Right atrium auricular region (tissue), 2 donors: ENCODE results near the gene SIRPB2. TPM values are rescaled to one million over a fixed set of nuclear protein-coding genes. Genes with fewer than 3 reads are reported as not detected.
"Not testable (repeated sequence)": the region's sequence is repeated elsewhere in the genome, so short reads cannot be mapped to it uniquely, and the experiment has no call there.

Source experiments
- DNase-seq: peaks from one replicate; pipeline ENCODE4 v3.0.0-alpha.2; 2019; ENCODE audit warnings: low spot score
- H3K27ac ChIP-seq, 2 donors: fragments of 200-600 bp; sonication (generic); 1 replicate in 1 of 2; 2 replicates in 1 of 2; pipeline ENCODE4 v1.5.1; 2016 to 2019
- H3K27me3 ChIP-seq, 2 donors: fragments of 200-600 bp; sonication (generic); one replicate each; pipeline versions ENCODE4 v1.5.1 to v1.6.0; 2017 to 2019
- H3K36me3 ChIP-seq: fragments of 200-600 bp; sonication (generic); one replicate; pipeline ENCODE4 v1.5.1; 2016
- H3K4me1 ChIP-seq, 2 donors: fragments of 200-600 bp; sonication (generic); one replicate each; pipeline versions ENCODE4 v1.5.1 to v1.6.0; 2017 to 2019
- H3K4me3 ChIP-seq, 2 donors: fragments of 200-600 bp; sonication (generic); 1 replicate in 1 of 2; 2 replicates in 1 of 2; pipeline ENCODE4 v1.5.1; 2017 to 2019; ENCODE audit warnings: mild to moderate bottlenecking in 1 of 2, moderate library complexity in 1 of 2
- H3K9me3 ChIP-seq, 2 donors: fragments of 200-600 bp; sonication (generic); one replicate each; pipeline ENCODE4 v1.5.1; 2019
- CTCF ChIP-seq, 2 donors: fragments of 200-600 bp; sonication (generic); IDR thresholded peaks; one replicate each; pipeline ENCODE4 v1.5.1; 2019; ENCODE audit warnings: antibody characterized with exemption in 2 of 2
- total RNA-seq, 2 donors: library from RNA; depleted of rRNA; stranded (reverse); fragments of >200 nt; gene quantifications; one replicate each; pipeline ENCODE4 v1.1.0, GENCODE V29; 2016

Gene SIRPB2
- total RNA-seq, 2 donors from 2014 or later = 2.6 to 4.4 TPM

GRCh38 chr20:1499528-1500420 lies 8.6 kb upstream of the SIRPB2 start:
- TF ChIP-seq CTCF (IDR thresholded peaks at IDR 0.05) = no peak
- H3K27ac ChIP-seq = no peak overlapping the region
- no peaks in the 10 kb centered on the region for H3K9me3 ChIP-seq
- no peaks in the 10 kb centered on the region for H3K4me1 ChIP-seq
- no peaks in the 10 kb centered on the region for H3K27me3 ChIP-seq
- no peaks in the 10 kb centered on the region for H3K36me3 ChIP-seq
- H3K4me3 ChIP-seq = no peak overlapping the region
- no peak for DNase-seq

- not testable (repeated sequence) for H3K36me3 ChIP-seq, DNase-seq
Observed at GRCh38 chr20:1497371-1497770, 6.2 kb upstream of the SIRPB2 start.

GRCh38 chr20:1496930-1497329 lies 5.7 kb upstream of the SIRPB2 start:
- no peaks in the 10 kb centered on the region for H3K4me1 ChIP-seq
- no peak overlapping the region for H3K4me3 ChIP-seq
- H3K9me3 ChIP-seq = no peaks in the 10 kb centered on the region
- no peaks in the 10 kb centered on the region for H3K27me3 ChIP-seq
- no peak for DNase-seq
- no peaks in the 10 kb centered on the region for H3K36me3 ChIP-seq
- TF ChIP-seq CTCF (IDR thresholded peaks at IDR 0.05) = no peak
- no peak overlapping the region for H3K27ac ChIP-seq

More at GRCh38 chr20:1497371-1497770, 6.2 kb upstream of the SIRPB2 start:
- not testable (repeated sequence) for H3K4me3 ChIP-seq, H3K9me3 ChIP-seq, H3K4me1 ChIP-seq, H3K27me3 ChIP-seq, H3K27ac ChIP-seq

GRCh38 chr20:1494436-1494835 lies 3.2 kb upstream of the SIRPB2 start:
- Histone ChIP-seq H3K27ac (no peak overlapping the region), H3K4me3 (no peak overlapping the region), H3K4me1 (no peaks in the 10 kb centered on the region), H3K27me3 (no peaks in the 10 kb centered on the region), H3K36me3 (no peaks in the 10 kb centered on the region), H3K9me3 (no peaks in the 10 kb centered on the region)
- DNase-seq = no peak
- no peak for TF ChIP-seq CTCF (IDR thresholded peaks at IDR 0.05)

GRCh38 chr20:1493536-1493935 lies 2.3 kb upstream of the SIRPB2 start:
- H3K4me1 ChIP-seq = no peaks in the 10 kb centered on the region
- H3K9me3 ChIP-seq = no peaks in the 10 kb centered on the region
- no peak for TF ChIP-seq CTCF (IDR thresholded peaks at IDR 0.05)
- no peaks in the 10 kb centered on the region for H3K27me3 ChIP-seq
- no peak overlapping the region for H3K27ac ChIP-seq
- DNase-seq = no peak
- no peaks in the 10 kb centered on the region for H3K36me3 ChIP-seq
- H3K4me3 ChIP-seq = no peak overlapping the region

GRCh38 chr20:1491860-1492642 lies 831 bp upstream of the SIRPB2 start:
- H3K4me1 ChIP-seq = no peaks in the 10 kb centered on the region
- H3K9me3 ChIP-seq = no peaks in the 10 kb centered on the region
- H3K36me3 ChIP-seq = no peaks in the 10 kb centered on the region
- H3K27me3 ChIP-seq = no peaks in the 10 kb centered on the region
- H3K27ac ChIP-seq = peak overlapping the region; percentile 53 to 54
- no peak for DNase-seq
- no peak overlapping the region for H3K4me3 ChIP-seq
- TF ChIP-seq CTCF (IDR thresholded peaks at IDR 0.05) = no peak
